A204.1 (cell line): ENCODE results near the gene TCAP.

Experiments used
- FAIRE-seq: peaks from 2 replicates; lab custom pipeline; 2012; peaks lifted over from hg19 to GRCh38; lab: Jason Lieb, UNC

TCAP gene, protein sequence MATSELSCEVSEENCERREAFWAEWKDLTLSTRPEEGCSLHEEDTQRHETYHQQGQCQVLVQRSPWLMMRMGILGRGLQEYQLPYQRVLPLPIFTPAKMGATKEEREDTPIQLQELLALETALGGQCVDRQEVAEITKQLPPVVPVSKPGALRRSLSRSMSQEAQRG

DNA sequence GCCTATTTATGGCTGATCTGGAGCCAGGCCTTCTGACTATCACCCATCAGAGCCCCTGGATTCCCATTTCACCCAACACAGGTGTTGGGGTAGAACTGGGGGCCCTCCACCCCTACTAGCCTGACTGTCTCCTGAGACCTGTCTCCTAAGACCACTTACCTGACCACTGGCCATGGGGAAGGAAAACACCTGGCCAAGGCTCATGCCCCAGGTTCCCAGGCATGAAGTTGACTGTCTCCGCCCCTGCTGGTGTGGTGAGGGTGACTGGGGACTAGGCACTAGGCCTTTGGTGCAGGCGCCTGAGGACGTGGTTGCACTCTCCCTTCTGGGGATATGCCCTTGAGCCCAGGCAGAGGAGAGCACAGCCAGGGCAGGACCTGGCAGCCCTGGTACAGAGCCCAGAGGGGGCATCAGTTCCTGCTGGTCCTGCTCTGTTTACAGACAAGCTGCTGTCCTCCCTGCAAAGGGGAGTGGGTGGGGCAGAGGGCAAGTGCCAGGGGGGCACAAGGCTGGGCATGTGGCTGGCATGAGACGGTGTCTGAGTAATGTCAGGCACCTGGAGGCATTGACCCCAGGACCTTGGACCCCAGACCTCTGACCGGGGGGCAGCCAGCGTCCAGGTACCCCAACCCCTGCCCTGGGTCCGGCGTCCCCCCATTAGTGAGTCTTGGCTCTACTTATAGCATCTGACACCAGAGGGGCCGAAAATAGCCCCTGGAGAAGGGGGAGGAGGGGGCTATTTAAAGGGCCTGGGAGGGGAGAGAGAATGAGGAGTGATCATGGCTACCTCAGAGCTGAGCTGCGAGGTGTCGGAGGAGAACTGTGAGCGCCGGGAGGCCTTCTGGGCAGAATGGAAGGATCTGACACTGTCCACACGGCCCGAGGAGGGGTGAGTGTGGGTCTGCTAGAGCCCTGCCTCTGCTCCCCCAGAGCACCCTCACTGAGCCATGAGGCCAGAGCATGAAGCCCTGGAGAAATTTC, at the start of gene TCAP:
TCAP (plus strand) TSS at position 769 of the 981 bp plus-strand sequence; CDS start at position 780, 11 bp downstream.
- no peak for FAIRE-seq

DNA sequence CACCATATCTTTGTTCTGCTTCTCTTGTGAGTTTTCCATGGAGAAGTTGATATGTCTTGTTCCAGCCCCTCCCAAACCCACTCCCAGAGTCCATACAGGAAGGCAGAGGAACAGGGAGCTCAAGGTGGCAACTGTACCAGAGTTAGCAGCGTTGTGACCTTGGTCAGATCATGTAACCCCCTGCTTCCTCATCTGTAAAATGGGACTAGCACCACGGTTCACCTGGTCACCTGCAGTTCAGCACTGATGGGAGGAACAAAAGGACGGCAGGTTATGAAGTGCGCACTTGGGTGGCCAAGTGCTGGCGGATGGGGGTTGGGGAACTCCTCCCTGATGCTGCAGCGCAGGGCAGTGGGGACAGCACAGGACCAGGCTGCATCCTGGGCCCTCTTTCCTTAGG, 49.7 kb upstream of the TCAP start:
- FAIRE-seq: no peak

GRCh38 chr17:39617100-39617445, 48.1 kb upstream of the TCAP start:
- no peak for FAIRE-seq

DNA sequence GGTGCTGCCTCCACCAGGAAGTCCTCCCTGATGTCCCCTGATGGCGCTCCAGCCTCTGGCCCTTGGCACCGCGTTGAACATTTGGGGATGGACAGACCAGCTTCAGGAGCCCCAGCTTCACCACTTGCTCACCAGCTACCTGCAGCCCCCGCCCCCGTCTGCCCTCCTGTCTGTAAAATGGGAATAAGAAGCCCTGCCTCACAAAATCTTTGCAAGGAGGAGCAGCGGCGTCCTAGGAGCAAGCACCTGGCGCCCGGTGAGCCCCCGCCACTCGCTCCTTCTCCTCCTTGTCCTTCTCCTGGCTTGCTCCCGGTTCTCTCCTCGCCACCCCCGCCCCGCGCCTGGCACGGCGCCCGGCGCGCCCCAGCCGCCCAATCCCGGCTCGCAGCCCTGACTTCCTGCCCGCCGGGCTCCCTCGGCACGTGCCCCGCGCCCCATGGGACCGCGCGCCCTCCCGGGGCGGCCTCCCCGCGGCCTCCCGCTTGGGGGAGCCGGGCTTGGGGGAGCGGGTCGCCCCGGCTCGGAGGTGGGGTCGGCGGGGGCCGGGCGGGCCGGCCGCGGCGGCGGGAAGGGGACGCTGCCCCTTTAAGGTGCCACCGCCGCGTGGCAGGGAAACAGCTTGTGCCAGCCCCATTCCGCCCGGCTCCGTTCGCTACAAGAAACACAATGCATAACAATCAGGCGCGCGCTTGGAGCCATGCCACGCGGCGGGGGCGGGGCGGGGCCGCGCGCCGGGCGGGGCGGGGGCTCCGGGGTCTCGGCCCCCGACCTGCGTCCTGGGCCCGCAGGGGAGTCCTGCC, 47.5 kb upstream of the TCAP start:
- FAIRE-seq: no peak

DNA sequence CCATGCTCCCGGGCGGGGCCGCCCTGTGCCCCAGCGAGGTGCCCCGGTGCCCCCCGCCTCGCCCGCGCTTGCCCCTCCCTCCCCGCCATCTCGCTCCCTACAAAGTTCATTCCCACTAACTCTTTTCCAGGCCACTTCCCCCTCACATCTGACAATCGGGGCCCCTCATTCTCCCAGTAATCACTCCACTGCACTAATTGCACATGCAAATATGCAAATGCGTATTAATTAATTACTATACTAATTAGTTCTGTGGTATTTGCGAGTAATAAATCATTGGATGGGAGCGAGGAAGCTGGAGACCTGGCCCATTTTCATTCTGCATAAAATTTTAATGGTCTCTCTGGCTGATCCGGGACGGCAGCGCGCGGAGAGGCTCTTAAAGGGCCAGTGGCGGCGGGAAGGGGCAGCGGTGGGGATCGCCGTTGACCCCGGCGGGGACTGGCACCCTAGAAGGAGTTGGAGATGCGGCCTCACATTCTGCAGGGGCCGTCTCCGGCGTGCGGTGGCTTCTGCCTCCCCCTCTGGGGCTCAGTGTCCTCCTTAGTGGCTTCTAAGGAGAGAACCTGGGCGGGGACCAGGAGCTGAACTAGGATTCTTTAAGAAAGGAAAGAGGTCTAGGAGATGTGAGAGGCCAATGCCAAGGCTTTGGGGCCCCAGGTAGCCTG, 46.8 kb upstream of the TCAP start:
- no peak for FAIRE-seq

GRCh38 chr17:39618956-39619785, 46.0 kb upstream of the TCAP start:
- no peak for FAIRE-seq

DNA sequence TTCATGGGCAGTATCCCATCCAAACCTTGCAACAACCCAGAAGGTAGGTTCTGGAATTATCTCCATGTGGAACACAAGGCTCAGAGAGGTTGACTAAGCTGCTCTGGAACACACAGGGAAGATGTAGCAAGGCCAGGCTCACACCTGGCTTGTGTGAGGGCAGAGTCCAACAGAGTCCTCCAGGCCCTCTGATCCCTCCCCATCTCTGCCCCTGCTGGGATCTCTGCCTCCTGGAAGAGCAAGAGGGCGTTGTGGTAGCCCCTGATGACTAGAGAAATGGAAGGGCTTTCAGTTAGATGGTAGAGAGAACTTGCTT, 45.4 kb upstream of the TCAP start:
- no peak for FAIRE-seq

DNA sequence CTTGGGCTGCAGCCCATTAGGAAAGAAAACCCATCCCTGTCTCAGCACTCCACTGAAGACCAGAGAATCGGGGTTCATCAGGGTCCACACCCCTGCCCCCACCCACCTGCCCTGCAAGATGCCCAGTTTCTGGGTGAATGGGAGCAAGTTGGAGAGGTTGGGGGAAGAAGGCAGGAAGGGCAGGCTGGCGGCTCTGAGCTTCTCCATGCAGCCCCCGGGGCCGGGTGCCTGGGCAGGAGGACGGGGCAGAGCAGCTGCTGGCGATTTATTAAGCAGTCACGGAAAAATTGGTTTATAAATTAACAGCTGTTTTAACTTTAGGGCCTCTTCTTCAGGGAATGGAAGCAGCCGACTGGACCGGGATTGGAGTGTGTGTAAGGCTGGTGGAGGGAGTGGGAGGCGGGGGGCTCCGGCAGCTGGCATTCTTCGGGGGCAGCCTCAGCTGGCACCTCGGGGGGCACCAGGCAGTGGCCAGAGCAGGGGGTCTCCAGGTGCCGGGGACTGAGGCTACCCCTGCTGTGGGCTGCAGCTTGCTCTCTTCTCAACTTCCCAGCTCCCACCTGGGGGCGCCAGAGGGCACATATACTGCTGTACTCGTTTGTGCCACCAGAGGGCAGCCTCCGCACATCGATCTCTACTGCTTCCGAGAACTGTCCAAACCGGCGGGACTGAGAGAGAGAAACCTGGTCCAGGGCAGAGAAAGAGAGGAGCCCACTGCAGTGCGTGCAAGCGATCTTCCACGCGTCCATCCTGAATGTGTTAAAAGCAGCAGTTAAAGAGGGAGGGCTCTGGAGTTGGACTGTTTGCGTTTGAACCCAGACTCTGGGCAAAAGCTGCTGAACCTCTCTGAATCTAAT, 43.4 kb upstream of the TCAP start:
- peak; percentile 62 for FAIRE-seq

GRCh38 chr17:39622380-39623006, 42.7 kb upstream of the TCAP start:
- no peak for FAIRE-seq

GRCh38 chr17:39623356-39623950, 41.7 kb upstream of the TCAP start:
- FAIRE-seq: no peak

- FAIRE-seq: no peak
Observed at GRCh38 chr17:39624313-39624712, 40.8 kb upstream of the TCAP start.

DNA sequence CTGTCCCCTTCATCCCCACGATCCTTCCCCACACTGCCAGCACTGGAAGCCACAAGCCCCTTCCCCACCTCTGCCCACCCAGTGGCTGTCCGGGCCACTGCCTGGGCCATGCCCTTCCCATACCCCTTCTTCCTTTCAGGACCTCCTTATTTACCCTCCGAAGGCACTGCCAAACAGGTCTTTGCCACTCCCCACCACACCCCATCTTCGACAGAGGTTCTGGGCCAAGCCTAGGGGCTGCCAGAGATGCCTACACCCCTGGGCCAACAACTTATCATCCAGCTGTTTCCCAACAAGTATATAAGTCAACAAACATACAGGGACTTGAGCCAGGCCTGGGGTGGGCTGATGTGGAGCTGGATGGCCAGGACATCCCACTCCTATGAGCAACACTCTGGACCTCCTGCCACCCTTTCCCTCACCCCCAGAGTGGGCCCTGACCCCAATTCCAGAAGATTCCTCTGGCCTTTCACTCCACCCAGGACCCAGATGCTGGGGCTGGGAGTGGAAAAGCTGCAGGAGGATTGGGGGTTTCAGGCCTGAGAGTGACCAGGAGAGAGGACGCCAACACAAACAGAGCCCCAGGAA, 39.9 kb upstream of the TCAP start:
- no peak for FAIRE-seq

- no peak for FAIRE-seq
Observed at GRCh38 chr17:39626171-39627046, 38.7 kb upstream of the TCAP start, which contains the start of gene PPP1R1B. Gene PPP1R1B, plus strand, starts transcription at chr17:39626952. Its CDS starts 441 bp downstream, at chr17:39627393.

DNA sequence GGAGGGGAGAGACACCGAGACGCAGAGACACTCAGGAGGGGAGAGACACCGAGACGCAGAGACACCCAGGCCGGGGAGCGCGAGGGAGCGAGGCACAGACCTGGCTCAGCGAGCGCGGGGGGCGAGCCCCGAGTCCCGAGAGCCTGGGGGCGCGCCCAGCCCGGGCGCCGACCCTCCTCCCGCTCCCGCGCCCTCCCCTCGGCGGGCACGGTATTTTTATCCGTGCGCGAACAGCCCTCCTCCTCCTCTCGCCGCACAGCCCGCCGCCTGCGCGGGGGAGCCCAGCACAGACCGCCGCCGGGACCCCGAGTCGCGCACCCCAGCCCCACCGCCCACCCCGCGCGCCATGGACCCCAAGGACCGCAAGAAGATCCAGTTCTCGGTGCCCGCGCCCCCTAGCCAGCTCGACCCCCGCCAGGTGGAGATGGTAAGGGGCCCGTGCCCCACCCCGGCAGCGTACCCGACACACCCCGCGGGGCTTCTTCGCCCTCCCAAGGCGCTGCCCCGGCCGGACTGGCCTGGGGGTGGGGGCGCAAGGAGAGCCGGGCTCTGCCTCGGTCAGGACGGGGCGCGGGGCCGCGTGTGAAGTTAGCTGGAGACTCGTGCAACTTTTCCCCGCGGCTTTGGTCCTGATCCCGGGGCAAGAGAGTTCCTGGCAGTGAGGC, 38.0 kb upstream of the TCAP start:
- no peak for FAIRE-seq

- no peak for FAIRE-seq
Observed at GRCh38 chr17:39627712-39628516, 37.2 kb upstream of the TCAP start.

DNA sequence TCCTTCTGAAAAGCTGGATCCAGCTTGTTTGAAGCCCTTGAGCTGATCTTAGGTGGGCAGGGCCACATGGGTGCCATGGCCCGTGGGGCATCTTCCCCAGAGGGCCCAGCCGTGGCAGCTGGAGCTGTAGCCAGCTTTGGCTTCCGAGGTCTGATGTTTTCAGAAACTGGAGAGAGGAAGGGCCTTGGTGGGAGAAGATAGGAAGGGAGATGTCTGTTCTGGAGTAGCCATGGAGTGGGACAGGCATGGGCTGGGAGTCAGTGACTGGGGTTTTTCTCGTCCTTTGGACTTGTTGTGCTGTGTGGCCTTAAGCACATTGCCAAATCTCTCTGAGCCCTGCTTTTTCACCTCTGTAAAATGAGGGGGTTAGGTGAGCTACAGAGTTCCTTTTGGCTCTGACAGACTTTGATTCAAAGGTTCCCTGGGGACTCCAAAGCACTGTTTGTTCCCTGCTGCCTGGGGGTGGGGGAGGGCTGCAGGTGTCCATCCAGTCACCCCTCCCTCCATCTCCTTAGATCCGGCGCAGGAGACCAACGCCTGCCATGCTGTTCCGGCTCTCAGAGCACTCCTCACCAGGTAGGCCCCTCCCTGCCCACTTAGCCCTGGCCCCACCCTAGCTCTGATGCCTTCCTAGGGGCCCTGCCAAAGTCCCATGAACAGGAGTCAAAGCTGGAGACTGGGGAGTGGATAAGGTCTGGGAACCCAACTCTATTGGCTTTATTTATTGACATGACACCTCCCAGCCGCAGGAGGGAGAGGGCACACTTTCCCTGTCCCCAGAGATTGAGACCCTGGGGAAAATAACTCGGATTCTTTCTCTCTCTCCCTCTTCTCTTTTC, 36.3 kb upstream of the TCAP start:
- no peak for FAIRE-seq
